ENCODE results near the gene CCIN.
"Not testable (repeated sequence)": the region's sequence is repeated elsewhere in the genome, so short reads cannot be mapped to it uniquely, and the experiment has no call there.

The CCIN gene

DNA sequence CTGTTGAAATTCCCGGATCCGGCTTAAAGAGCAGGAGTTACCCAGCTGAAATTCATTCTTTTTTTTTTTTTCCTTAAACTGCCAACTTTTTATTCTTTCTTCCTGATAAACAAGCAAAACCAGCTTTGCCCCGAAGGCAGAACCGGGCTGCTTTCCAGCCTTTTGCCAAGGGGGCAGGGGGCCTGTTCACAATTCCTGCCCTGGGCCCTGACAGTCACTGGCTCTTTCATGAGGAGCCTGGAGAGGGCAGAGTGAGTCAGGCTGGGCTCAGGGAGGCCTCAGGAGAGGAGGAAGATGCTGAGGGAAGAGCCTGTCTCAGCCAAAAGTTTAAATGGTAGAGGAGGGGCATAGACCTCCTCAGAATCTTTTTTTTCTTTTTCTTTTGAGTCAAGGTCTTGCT lies 27.9 kb upstream of the CCIN start:
- ATAC-seq, result no peak

DNA sequence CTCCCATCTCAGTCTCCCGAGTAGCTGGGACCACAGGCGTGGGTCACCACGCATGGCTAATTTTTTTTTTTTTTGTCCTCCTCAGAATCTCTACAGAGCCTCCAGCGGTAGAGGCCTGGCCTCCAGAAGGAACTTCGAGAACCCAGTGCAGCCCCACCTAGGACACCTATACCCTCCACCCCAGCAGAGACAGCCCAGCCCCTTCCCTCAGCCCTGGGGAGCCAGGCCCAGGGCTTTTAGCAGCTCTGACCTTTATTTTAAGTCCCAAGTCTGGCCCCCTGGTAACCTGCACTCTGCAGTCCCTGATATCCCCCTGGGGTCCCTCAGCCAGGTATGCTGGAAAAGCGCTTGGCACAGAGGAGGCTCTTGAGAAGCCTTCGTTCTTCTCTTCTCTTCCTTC lies 27.4 kb upstream of the CCIN start:
- no peak for ATAC-seq

DNA sequence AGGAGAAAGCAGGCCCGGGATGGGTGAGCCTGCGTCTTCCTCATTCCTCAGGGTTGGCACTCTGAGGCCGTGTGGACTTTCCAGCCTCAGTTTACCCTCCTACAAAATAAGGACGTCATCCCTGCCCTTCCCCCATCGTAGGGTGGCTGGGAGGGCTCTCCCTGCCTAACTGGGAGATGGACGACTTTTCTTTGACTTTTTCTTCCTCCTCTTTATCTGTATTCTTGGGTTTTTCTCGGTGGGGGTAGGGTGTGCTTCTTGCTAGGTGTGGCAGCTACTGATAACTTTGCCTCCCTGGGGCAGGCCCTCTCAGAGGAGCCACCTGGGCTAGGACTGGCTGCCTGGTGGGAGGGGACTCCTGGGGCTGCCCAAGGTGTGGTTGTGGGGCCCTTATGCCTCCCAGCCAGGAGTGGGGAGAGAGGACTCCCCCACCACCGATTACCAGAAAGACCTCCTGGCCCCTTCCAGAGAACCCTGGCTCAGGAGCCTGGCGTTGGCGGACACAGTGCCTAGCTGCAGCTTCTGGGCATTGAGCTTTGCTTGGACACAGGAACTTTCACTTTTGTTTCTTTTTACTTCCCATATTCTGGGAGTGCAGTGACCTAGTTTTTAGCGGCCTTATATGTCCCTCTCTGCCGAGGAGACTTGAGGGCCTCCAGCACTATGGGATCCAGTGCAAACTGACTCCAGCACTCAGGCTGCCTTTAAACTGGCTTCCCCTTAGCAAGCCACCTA lies 26.5 kb upstream of the CCIN start:
- ATAC-seq, result peak; percentile 9 to 30

DNA sequence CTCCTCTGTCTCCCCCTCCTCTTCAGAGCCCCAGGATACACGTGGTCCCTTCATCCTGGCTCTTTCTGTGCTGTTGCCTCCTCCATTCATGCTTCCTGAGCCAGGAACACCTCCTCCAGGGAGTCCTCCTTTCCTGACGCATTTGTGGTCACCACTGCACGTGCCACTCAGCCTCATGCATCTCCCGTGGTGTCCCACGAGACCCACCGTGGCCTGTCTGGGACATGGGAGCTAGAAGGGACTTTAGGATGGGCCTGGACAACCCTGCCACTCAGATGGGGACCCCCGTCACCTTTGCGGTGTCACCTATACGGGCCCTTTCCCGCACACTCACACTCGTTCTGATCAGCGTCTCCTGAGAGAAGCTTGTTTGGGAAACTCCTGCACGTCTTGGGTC lies 25.9 kb upstream of the CCIN start:
- no peak for ATAC-seq

DNA sequence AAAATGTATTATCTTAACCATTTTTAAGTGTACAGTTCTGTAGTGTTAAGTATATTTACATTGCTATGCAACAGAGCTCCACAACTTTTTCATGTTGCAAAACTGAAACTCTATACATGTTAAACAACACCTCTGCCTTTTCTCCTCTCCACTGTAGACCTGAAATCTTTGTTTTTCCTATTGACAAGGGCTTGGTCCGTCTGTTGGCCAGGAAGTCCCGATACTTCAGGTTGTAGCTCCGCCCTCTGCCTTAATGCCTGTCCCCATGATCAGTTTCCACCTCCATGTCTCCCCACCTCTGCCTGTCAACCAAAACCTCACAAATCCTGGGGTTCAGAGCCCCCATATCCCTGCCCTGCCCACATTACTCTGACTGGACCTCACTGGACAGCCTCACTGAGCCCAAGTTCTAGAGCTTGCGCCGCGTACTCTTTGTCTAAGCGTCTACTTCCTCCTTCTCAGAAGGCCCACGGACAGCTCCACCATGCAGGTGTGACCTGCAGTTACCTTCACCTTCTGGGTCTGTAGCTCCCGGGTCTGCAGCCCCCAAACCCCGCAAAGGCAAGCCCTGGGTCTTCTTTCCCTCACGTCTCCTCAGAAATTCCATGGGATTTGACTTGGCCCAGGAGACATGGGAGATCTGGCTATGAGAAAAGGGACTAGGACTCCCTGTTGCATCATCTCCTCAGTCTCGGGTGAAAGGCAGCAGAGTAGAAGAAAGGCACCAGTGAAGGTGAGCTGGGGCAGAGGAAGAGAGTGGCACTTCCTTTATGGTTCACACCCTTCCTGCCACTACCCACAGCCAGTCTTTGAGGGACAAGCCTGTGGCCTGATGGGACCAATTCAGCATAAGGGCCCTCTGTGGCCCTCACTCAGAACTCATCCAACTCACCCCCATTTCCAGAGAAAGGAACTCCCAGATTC lies 24.6 kb upstream of the CCIN start:
- peak; percentile 39 to 46 for ATAC-seq

DNA sequence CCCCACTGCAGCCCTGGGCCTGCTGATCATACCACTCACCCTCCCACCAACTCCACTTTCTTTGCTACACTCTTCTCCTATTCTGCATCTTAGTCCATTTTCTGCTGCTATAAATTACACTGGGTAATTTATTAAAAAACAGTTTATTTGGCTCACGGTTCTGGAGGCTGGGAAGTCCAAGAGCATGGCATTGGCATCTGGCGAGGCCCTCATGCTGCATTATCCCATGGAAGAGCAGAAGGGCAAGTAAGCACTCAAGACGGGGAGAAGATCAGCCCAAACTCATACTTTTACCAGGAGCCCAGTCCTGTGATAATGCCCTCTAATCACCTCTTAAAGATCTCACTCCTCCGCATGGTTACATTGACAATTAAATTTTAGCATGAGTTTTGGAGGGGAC lies 23.2 kb upstream of the CCIN start:
- ATAC-seq, result no peak

DNA sequence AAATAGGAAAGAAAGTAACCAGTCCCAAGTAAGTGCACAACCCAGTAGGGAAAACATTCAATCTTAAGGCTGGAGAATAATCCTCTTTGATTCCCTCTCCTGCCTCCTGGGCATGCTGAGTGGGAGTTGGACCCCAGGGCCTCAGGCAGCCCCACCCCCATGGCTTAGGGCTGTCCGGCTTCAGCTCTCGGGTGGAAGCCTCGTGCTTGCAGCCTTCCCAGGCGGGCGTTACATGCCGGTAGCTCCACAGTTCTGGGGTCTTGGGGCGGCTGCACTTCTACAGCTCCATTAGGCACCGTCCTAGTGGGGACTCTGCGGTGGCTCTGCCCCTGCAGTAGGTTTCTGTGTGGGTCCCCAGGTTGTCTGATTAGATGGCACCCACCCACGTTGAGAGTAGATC lies 22.5 kb upstream of the CCIN start:
- ATAC-seq, result no peak

DNA sequence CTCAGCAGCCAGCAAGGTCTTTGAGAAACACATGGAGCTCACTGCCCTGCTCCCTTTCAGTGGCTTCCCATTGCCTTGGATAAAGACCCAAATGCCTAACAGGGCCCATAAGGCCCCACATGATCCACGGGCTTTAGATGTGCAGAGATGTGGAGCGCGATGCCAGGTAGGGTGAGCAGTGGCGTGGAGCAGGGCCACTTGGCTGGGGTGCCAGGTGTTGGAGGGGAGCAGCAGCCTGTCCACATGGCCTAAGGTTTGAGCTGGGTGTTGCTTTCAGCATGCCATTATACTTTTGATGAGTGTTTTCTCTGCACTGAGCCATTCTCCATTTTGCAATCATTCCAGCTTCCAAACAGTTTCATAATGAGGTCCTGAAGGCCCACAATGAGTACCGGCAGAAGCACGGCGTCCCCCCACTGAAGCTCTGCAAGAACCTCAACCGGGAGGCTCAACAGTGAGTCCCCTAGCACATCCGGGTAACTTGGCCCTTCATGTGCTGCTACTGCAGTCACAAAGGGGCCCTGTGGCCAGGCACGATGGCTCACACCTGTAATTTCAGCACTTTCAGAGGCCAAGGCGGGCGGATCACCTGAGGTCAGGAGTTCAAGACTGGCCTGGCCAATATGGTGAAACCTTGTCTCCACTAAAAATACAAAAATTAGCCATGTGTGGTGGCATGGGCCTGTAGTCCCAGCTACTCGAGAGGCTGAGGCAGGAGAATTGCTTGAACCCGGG lies 21.6 kb upstream of the CCIN start:
- no peak for ATAC-seq

DNA sequence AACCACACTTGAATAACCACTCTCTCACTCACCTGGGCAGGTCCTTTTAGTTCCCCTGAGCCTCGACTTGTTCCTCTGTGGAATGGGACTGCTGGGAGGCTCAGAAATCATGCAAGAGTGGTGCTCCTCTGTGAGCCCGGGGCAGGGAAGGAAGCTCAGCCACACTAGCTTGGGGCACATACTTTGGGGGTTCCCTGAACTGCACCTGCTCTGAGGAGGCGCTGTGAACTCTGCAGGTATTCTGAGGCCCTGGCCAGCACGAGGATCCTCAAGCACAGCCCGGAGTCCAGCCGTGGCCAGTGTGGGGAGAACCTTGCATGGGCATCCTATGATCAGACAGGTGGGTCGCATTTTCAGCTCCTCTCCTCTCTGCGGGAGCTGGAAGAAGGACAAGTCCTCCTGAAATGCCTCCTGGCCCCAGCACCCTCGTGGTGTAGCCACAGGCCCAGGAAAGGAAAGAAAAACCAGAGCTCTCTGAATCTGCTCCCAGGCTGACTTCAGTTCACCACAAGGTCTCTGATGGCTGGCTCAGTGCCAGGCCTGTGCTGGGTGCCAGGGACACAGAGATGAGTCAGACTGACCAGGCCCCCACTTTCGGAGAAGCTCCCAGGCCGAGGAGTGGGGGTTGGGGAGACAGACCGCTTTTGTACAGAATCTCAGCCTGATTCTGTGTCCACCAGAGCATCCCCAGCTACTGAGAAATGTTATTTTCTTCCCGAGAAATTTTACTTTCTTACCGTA lies 20.7 kb upstream of the CCIN start:
- peak in 1 of 2 donors; percentile 22 for ATAC-seq

DNA sequence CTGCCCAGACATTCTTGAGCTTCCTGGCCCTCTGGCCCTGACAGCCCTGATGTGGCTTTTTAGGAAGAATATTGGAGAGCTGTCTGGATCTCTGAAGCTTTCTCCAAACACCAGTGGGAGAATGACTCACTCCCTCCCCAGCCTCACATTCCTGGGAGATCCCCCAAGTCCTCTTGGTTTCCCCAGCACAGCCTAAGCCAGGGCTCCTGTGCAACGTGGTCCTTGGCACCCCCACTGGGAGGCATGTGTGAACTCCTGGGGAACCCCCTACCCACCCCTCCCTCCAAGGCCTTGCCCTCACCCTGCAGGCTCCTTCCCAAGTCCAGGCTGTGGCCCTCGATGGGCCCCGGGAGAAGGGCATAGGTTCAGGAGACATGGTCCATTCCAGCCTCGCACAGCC lies 20.0 kb upstream of the CCIN start:
- ATAC-seq, result no peak

DNA sequence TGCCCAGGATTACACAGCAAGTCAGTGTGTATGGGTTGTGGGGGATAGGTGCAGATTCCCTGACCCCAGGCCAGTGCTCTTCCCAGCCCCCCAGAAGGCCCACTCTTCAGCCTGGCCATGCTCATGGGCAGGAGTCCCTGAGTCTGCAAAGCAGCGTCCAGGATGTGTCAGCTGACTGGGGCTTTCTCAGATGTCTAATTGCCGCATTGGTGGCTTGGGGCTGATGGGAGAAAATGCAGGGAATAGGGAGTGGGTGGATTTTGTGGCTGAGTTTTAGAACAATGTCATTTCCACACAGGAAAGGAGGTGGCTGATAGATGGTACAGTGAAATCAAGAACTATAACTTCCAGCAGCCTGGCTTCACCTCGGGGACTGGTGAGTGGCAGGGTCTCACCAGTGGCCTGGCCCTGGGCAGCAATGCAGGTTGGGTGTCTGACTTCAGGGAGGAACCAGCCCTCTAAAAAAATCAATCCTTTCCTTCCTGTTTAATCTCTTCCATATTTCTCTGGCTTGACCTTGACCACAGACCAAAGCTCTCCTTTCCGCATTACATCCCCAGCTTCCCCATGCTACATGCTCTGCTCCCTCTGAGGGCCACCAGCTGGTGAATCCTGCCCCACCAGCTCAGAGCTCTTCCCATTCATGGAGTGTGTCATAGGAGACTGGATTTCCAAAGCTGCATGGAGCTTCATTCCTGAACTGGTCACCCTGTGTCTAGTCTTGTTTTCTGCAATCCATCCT lies 18.4 kb upstream of the CCIN start:
- ATAC-seq, result no peak

DNA sequence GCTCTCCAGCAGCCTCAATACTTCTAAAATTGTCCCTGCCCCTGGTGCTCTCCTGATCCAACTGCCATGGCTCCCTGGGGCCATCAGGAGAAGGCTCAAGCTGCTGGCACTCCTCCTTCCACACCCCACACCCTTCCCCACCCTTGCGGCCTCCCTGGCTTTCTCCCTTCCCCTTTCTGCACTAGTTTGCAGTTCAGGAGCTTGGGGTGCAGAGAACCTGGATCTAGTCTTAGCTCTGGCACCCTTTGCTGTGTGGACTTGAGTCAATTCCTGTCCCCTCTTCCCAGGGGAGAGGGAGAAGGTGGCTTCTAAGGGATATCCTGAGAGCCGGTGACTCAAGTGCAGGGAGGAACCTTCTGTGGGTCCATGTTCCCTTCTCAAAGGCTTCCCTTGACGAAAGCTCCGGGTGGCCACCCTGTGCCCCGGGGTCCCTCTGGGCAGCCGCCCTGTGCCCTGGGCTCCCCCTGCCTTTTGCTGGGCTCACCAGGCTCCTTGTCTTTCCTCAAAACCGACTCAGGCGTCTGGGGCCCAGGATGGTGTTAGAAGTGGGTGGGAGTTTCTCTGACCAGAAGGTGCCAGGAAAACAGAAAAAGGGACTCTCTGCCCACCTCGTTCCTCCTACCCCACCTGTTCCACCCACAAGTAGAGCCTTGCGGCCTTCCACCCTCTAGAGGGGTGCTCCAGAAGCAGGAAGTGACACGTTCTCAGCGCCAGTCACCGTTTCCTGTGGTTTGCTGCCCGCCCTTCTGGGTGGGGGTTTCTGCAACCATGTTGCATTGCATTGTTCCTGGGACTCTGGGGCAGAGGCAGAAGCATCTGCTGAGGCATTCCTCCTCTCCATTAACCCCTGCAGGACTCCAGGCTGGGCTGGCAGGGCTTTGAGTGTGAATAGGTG lies 17.6 kb upstream of the CCIN start:
- ATAC-seq, result peak; percentile 97 to 98

DNA sequence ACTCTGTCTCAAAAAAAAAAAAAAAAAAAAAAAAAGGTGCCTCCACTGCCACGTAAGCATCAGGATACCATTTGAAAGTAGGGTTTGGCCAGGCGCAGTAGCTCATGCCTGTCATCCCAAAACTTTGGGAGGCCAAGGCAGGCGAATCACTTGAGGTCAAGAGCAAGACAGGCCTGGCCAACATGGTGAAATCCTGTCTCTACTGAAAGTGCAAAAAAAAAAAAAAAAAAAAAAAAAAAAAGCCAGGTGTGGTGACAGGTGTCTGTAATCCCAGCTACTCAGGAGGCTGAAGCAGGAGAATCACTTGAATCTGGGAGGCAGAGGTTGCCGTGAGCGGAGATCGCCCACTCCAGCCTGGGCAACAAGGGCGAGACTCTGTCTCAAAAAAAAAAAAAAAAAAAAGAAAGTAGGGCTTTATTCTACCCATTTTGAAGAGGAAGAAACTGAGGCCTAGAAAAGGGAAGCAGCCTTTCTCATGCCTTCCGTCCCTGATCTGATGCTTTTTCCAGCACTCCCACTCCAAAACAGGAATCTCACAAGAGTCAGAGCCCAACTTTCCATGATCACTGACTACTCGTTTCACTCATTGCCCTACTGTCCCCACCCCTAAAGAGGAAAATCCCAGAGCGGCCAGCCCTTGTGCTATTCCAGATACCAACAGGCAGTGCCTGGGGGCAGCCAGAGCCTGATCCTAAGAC lies 16.3 kb upstream of the CCIN start:
- no peak for ATAC-seq

DNA sequence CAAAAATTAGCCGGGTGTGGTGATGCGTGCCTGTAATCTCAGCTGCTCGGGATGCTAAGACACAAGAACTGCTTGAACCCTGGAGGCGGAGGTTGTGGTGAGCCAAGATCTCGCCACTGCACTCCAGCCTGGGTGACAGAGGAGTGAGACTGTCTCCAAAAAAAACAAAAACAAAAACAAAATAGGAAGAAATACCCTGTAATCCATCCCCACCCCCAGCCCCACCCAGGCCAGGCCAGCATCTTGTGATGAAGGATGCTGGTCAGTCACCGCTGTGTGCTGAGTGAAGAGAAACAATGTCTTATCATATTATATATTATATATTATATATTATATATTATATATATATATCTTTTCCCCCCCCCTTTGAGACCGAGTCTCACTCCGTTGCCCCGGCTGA lies 15.4 kb upstream of the CCIN start:
- ATAC-seq, result no peak

DNA sequence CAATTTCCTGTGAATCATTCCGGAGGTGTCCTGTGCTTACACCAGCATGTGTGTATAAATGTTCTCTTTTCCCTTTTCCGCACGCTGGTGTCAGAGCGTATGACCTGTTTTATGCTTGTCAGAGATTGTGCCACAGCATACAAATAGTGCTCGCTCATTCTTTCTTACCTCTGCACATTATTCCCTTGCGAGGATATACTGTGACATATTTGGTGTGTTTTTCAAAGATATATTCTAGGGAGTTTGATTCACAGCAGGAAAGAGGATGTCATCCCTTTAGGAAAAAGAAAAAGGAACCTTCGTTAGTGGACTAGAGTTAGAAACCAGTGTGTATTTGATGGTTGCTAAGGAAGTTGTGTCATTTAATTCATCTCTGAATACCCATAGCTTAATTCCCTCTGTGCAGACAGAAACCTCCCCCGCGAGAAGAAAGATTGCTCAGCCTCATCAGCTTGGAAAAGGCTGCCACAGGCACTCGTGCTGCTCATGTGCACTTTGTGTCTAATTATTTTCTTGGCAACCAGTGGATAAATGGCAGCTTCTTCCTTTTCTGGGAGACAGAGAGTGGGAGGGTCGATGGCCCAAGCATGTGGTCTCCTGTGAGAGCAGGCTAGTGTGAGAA lies 14.7 kb upstream of the CCIN start:
- ATAC-seq, result no peak

DNA sequence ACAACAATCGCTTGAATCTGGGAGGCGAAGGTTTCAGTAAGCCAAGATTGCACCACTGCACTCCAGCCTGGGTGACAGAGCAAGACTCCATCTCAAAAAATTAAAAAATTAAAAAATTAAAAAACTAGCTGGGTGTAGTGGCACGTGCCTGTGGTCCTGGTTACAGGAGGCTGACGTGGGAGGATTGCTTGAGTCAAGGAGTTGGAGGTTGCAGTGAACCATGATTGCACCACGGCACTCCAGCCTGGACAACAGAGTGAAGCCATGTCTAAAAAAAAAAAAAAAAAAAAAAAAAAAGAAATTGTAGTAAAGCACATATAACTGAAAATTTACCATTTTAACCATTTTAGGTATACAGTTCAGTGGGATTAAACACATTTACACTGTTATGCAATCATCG lies 13.1 kb upstream of the CCIN start:
- no peak for ATAC-seq

DNA sequence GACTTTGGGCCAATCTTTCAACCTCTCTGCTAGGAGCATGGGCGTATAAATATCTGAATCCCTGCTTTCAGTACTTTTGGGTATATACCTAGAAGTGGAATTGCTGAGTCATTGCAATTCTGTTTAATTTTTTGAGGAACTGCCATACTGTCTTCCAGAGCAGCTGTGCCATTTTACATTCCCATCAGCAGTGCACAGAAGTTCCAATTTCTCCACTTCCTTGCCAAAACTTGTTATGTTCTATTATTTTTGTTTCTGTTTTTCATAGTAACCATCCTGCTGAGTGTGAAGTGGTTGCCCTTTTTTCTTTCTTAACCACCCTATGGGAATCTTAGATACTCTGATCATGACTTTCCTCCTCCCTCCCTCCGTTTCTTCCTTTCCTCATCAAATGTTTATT lies 11.1 kb upstream of the CCIN start:
- no peak for ATAC-seq

DNA sequence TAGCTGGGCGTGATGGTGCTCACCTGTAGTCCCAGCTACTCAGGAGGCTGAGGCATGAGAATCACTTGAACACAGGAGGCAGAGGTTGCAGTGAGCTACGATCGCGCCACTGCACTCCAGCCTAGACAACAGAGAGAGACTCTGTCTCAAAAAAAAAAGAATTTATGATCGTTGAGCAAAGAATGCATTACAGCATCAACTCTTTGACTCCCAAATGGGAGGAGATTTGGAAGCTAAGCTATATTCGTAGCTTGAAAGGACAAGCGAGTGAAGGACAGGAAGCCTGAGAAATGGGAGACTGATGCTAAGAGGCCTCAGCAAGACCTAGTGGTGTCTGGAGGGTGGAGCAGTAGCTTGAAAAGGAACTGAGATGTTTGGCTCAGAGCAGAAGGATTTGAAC lies 10.3 kb upstream of the CCIN start:
- no peak for ATAC-seq

DNA sequence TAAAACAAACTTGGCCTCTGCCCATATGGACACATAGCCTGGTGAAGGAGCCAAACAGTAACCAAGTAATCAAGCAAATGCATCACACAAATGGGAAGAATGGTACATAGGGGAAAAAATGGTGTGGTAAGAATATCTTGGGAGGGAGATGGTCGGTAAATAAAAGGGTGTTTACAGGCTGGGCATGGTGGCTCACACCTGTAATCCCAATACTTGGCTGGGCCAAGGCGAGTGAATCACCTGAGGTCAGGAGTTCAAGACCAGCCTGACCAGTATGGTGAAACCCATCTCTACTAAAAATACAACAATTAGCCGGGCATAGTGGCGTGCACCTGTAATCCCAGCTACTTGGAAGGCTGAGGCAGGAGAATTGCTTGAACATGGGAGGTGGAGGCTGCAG lies 9.7 kb upstream of the CCIN start:
- not testable (repeated sequence) for ATAC-seq

DNA sequence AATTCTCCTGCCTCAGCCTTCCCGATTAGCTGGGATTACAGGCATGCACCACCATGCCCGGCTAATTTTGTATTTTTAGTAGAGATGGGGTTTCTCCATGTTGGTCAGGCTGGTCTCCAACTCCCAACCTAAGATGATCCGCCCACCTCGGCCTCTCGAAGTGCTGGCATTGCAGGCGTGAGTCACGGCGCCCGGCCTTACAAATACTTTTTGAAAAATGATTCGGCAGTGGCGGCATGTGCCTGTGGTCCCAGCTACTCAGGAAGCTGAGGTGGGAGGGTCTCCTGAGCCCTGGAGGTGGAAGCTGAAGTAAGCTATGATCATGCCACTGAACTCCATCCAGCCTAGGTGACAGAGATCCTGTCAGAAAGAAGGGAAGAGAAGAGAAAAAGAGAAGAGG lies 9.1 kb upstream of the CCIN start:
- not testable (repeated sequence) for ATAC-seq
